ENCODE measurements around the gene PSMB9.

DNA sequence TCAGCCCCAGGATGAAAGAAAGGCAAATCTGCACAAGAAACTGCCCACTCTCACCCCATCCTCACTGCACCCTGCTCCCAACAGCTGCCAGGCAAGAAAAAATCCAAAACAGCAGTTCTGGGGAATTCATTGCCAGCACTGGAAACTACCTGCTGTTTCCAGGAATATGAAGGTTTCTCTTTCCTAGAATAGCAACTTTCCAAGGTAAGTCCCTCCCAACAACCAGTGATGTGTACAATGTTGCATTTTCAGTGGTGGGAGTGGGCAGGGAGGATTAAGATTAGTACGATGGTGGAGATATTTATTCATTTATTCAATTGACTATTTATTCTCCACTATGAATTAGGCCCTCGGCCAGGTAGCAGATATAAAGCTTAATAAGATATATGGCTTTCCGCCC is 27.0 kb upstream of the PSMB9 start:
- TF ChIP-seq POLR2A (IDR thresholded peaks at IDR 0.05) (no peak), EP300 (IDR thresholded peaks at IDR 0.05) (no peak)
